HG03378 (cell line): ENCODE results near the gene DOK3.
A peak's percentile ranks its signal among the peaks of the same experiment; 100 is the strongest.

Experiments
- ATAC-seq: cut with Tn5 transposase; IDR thresholded peaks from one replicate; pipeline ENCODE4 v1.9.1; 2021; ENCODE audit warnings: mild to moderate bottlenecking, moderate library complexity; ENCODE audit not compliant: unreplicated experiment

DOK3 gene

DNA sequence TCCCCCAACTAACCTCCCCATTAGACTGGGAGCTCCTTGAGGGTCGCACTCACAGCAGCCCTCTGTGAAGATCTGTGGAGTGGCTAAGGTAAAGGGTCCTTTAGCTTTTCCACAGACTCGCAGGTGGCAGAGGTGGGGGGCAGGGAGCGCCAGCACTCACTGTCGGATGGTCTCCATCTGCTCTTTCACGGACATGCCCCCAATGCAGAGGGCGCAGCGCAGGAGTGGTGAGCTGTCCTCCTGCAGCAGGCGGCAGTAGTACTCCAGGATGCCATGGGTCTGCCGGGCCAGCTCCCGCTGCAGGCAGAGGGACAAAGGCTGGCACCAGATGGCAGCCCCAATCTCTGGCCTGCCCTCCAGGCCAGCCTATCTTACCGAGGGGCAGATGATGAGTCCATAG is 4.9 kb upstream of the DOK3 start:
- ATAC-seq, result no peak

- ATAC-seq, result no peak
Observed at GRCh38 chr5:177513500-177513899, 3.9 kb upstream of the DOK3 start.

- ATAC-seq, result no peak
Observed at GRCh38 chr5:177512736-177513380, 3.2 kb upstream of the DOK3 start.

DNA sequence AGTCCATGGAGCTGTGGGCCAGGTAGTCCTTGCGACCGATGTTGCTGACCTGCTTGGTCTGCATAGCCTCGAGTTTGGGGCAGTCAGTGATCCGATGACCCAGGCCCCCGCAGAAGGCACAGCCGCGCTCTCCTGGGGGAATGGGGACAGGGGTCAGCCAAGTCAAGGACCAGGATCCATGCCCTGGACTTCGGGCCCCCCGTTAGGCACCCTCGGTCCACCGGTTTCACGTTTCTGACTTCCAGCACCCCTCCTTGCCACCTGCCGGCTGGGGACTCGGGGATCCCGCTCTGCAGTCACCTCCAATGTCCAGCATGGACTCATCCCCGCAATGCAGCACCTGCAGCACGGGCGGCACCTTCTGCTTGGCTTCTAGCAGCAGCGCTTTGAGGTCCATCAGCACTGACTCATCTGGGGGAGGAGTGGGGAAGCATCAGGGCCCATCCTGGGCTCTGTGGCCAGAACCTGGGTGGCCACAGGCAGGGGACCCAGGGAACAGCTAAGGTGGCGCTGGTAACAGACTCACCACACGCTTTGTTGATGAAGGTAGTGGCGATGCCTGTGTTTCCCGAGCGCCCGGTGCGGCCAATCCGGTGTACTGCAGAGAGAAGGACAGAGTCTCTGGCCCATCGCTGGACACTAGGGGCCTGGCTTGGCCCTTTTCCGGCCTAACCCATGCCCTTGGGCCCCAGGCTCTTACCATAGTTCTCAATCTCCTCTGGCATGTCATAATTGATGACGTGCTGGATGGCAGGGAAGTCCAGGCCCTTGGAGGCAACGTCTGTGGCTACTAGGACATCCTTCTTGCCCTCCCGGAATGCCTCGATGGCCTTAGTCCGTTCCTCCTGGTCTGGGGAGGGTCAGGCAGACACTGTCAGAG is 2.4 kb upstream of the DOK3 start:
- no peak for ATAC-seq

GRCh38 chr5:177511181-177511580 is 1.6 kb upstream of the DOK3 start:
- ATAC-seq, result no peak

DNA sequence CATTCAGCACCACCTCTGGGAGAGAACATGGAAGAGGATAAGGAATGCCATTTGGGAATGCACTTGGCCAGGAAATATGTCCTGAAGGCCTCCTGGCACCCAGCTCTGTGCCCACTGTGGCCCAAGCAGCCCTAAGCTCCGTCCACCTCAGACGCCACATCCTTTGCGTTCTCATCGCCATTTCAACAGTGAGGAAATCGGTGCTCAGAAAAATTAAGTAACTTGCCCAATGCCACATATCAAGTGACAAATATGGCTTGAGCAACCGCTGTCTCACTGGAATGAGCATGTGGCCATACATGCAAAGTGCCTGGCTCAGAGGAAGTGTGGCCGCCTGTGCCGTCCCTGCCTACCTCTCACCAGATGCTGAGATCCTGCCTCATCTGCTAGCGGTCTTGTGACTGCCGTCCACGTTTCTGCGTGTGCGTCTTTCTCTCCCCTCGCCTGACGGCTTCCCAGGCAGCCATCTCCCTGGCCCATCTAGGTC is 984 bp upstream of the DOK3 start:
- peak; percentile 38 for ATAC-seq

GRCh38 chr5:177509991-177510566 is 453 bp upstream of the DOK3 start:
- ATAC-seq, result peak; percentile 35

GRCh38 chr5:177508837-177509236 is 789 bp downstream of the DOK3 start:
- no peak for ATAC-seq

GRCh38 chr5:177508221-177508611 is 1.4 kb downstream of the DOK3 start:
- no peak for ATAC-seq

DNA sequence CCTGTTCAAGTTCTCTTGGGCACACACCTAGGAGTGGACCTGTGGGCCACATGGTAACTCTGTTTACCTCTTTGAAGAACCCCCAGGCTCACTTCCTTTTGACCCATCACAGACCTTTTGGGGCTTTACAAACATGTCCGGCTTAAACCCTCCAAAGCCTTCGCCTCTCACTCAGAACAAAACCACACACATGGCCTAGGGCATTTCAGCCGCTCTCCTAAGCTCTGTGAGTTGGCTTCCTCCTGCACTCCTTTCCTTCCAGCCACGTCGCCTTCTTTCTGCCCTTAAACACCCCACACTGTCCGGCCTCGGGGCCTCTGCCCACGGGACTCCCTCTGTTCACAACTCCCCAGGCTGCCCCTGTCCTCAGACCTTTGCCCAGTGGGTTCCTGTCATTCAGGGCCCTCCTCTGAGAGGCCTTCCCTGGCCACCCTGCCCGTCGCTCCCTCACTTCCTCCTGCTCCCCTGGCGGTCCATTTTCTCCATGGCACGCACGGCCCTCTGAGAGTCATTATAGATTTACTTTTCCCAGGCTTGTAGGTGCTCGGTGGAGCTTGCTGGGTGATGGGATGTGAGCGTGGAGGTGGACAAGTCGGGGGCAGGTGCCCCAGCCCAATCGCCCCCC is 1.9 kb downstream of the DOK3 start:
- ATAC-seq, result no peak

DNA sequence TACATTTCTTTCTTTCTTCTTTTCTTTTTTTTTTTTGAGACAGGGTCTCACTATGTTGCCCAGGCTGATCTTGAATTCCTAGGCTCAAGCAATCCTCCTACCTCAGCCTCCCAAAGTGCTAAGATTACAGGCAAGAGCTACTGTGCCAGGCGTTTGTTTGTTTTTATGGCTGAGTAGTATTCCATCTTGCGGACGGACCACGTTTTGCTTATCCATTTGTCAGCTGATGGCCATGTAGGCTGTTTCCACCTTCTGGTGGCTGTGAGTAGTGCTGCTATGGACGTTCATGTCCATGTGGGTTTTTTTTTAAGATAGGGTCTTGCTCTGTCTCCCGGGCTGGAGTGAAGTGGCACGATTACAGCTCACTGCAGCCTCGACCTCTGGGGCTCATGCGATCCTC is 2.5 kb downstream of the DOK3 start:
- no peak for ATAC-seq

GRCh38 chr5:177505075-177505474 is 4.6 kb downstream of the DOK3 start:
- ATAC-seq, result no peak

DNA sequence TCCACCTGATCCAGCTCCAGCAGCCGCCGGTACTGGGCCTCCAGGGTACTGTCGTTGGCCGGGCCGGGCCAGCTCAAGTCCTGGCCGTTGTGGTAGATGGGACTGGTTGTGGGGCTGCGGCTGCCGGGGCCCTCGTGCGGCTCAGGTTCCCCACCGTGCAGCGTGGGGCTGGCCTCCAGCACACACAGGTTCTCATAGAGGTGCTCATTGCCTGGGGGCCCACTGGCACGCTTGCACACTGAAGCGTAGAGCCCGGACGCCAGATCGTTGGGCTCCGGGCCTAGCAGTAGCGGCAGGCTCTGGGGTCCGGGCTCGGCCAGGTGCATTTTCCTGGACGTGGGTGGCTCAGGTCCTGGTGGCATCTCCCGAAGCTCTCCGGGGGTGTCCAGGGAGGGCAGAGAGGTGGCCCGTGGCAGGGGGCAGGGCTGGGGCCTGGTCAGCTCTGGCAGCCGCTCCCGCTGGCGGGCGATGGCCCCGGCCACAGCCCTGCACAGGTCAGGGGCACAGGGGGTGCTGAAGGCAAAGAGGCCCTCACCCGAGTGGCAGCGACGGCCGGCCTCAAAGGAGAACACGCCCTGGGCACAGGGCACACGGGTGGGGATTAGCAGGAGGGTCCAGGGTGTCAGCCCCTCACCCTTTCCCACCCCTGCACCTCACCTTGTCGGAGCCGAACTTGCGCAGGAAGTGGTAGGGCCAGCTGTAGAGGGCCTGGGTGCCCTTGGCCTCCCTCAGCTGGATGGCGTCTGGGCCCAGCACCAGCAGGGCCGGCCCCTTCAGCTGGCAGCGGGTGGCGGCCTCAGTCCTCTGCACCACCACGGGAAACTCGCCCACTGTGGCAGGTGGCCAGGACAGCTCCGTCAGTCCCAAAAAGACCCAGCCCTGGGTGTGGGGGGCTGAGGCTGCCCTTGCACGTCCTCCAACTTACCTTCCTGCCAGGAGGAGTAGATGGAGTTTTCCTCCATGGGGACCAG is 5.3 kb downstream of the DOK3 start:
- no peak for ATAC-seq

DNA sequence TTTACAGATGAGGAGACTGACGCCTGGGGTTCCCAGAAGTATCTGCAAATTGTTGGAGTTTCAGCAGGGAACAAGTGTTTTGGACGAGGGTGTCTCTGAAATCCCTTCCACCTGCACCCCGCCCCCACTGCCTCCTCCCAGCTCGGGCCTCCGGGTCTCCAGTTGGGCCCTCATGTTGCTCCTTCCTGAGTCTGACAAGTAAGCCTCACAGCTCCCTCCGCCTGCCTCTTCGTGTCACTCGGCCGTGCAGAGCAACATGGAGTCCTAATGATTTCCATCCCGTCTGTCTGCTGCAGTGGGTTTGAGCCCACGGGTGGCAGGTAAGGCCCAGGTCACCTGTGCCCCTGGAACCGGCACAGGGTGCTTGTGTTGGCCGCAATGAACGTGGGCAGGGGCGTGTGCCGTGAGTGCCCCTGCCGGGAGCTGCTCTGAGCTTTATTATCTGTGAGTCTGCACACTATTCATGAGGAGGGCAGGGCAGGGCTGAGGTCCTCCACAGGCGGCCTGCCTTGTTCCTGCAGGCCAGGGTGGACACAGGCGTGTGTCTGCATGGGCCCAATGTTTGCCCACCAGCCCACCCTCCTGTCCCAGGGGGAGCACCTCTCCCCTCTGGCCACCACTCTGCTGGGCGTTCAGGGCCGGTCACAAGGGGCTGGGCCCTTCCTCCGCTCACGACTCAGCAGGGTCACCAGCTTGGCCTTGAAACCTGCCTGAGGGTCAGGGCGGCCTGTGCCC is 6.1 kb downstream of the DOK3 start:
- ATAC-seq, result no peak

DNA sequence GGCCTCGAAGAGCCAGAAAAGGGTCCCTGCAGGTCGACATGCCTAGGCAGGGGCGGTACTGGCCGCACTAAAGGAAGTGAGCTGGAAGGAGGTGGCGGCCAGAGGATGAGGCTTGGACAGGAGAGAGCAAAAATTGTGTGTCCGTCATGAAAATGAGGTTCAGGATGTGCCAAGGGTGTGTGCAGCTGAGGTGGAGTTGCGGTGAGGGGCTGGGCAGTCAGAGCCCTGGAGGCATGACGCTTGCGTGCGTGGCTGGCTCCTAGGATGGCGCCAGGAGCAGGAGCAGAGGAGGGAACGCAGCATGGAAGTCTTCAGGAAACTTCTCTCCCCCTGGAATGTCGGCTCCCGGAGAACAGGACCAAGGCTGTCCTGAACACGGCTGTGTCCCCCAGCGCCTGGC is 6.7 kb downstream of the DOK3 start:
- no peak for ATAC-seq

DNA sequence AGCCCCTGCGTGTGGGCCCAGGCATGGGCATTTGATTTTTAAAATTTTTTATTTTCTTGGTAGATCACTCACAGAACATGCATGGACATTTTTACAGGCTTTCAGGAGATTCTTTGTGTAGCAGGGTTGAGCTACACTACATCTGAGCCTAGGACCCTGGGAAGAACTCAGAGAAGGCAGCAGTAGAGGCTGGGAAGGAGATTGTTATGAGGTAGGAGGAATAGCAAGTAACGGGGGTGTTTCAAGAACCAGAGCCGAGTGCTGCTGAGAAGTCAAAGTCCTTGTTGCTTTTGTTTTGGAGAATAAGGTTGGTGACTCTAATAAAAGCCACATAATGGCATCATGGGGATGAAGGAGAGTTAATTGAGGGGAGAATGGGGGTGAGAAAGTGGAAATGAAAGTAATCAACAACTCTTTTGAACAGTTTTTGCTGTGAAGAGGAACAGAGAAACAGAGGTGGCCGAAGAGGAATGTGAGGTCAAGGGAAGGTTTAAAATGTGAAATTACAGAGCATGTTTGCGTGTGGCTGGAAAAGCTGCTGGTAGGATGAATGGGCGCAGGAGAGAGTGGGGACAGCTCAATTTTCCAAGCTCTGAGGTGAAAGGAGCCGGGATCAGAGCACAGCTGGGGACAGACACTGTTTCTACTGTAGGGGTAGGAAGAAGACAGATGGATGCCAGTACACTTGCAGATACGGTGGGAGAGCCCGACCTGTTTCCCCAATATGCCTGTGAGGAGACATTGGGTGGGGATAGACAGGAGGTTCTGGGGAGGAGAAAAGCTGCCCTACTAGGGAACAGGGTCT is 7.5 kb downstream of the DOK3 start:
- no peak for ATAC-seq

DNA sequence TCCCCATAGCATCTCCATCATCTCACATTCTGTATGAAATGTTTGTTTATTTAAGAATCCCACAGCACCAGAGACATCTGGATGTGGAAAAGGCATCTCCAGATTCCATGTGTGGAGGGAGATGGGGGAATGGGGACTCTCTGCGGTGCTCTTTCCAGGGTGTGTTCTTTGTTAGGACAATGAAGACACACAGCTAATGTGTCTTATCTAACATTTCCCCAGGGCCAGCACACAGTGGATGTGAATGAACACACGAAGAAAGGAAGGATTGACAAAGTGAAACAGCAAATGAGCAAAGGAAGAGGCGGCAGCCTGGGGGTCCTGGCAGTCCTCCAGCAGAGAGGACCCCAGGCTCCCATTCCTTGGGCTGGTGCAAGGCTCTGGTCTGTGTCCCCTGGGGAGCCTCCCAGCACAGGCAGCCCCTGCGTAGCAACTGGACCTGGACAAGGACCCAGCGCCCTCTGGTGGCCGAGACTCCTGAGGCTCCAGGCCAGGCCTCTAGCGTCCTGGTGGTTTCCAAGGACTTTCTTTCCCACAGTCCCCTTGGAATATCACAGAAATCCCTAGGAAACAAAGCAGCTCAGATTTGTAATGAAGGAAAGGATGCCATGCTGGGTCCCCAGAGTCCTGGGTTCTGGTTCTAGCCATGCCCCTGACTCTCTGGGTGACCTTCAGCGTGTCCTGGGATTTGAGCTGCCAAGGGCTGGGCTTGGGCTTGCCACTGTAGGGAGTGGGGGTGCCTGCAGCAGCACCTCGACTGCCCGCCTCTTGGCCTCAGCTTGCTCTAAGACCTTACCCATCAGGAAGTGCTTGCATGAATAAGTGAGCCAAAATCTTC is 8.7 kb downstream of the DOK3 start:
- no peak for ATAC-seq

DNA sequence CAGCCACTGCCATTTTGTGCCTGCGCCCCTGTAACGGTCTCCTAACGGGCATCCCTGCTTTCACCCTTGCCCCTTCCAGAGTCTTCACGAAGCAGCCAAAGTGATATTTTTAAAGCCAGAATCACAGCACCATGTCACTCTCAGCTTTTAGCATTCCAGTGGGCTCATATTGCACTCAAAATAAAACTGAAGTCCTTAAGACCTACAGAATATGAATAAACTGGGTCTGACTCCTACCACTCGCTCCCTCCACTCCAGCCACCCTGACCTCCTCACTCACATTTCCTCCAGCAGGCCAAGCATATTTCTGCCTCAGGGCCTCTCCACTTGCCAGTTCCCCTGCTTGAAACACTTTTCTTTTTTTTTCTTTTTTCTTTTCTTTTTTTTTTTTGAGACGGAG is 9.8 kb downstream of the DOK3 start:
- no peak for ATAC-seq
